Activated CD8-positive, alpha-beta T cell treated with anti-CD3 and anti-CD28 coated beads for 36 hours (primary cell): ENCODE measurements around the gene FAM78B. TPM values are rescaled to one million over a fixed set of nuclear protein-coding genes. Genes with fewer than 3 reads are reported as not detected.

Experiments used
- ATAC-seq: fragments of 200-7000 bp; cut with Tn5 transposase; one replicate; pipeline ENCODE4 v1.10.0; 2021; ENCODE audit warnings: mild to moderate bottlenecking, moderate library complexity
- CTCF ChIA-PET: fragments of 350-600 bp; sonication (Branson Sonifier 250); formaldehyde crosslinking; loops from one replicate; lab custom pipeline; 2021; ENCODE audit warnings: antibody characterized with exemption; lab: Charles Lee
- POLR2A ChIA-PET: fragments of 350-600 bp; sonication (Branson Sonifier 250); formaldehyde crosslinking; loops from one replicate; lab custom pipeline; 2021; ENCODE audit warnings: antibody characterized with exemption; lab: Charles Lee
- DNase-seq: peaks from one replicate; pipeline ENCODE4 v3.0.0-alpha.2; 2020
- H3K27ac Mint-ChIP-seq: one replicate; pipeline ENCODE4 v1.8.0; 2021; ENCODE audit warnings: mild to moderate bottlenecking, mixed read lengths
- H3K27me3 Mint-ChIP-seq: one replicate; pipeline ENCODE4 v1.8.0; 2021; ENCODE audit warnings: mixed read lengths
- H3K36me3 Mint-ChIP-seq: one replicate; pipeline ENCODE4 v1.8.0; 2021; ENCODE audit warnings: low read depth, mixed read lengths
- H3K4me1 Mint-ChIP-seq: one replicate; pipeline ENCODE4 v1.8.0; 2021; ENCODE audit warnings: low read depth, mixed read lengths
- H3K4me3 Mint-ChIP-seq: one replicate; pipeline ENCODE4 v1.8.0; 2021; ENCODE audit warnings: mild to moderate bottlenecking, moderate library complexity, mixed read lengths
- H3K9me3 Mint-ChIP-seq: one replicate; pipeline ENCODE4 v1.8.0; 2021; ENCODE audit warnings: mixed read lengths
- intact Hi-C: fragments of 100-400 bp; cut with micrococcal nuclease; formaldehyde crosslinking; loops from one replicate; pipeline ENCODE4 v1.10.0; 2022
- total RNA-seq, 2 experiments: library from RNA; stranded (reverse); gene quantifications; one replicate each; pipeline ENCODE4 v1.2.3, GENCODE V29; 2021
- TF ChIP-seq, protein P1 (sequence below): fragments of 200-600 bp; IDR thresholded peaks from one replicate; pipeline ENCODE4 v1.8.0; 2022; ENCODE audit warnings: antibody characterized with exemption, mild to moderate bottlenecking

Gene FAM78B
- total RNA-seq, 2 experiments from 2014 or later, result 0.20 TPM; not detected in 1

GRCh38 chr1:166136222-166136621 lies 30.6 kb downstream of the FAM78B start:
- ChIA-PET POLR2A (no interaction called here), CTCF (no interaction called here)
- DNase-seq (no peak), ATAC-seq (no peak)
- TF ChIP-seq, protein P1, sequence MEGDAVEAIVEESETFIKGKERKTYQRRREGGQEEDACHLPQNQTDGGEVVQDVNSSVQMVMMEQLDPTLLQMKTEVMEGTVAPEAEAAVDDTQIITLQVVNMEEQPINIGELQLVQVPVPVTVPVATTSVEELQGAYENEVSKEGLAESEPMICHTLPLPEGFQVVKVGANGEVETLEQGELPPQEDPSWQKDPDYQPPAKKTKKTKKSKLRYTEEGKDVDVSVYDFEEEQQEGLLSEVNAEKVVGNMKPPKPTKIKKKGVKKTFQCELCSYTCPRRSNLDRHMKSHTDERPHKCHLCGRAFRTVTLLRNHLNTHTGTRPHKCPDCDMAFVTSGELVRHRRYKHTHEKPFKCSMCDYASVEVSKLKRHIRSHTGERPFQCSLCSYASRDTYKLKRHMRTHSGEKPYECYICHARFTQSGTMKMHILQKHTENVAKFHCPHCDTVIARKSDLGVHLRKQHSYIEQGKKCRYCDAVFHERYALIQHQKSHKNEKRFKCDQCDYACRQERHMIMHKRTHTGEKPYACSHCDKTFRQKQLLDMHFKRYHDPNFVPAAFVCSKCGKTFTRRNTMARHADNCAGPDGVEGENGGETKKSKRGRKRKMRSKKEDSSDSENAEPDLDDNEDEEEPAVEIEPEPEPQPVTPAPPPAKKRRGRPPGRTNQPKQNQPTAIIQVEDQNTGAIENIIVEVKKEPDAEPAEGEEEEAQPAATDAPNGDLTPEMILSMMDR, result no peak
- H3K4me3 Mint-ChIP-seq, result no peak overlapping the region
- H3K36me3 Mint-ChIP-seq, result no peaks in the 10 kb centered on the region
- intact Hi-C loops, result no loop called here
- no peaks in the 10 kb centered on the region for H3K4me1 Mint-ChIP-seq
- no peak overlapping the region for H3K27ac Mint-ChIP-seq
- H3K27me3 Mint-ChIP-seq, result peaks cover 4% of the 10 kb centered on the region
- no peaks in the 10 kb centered on the region for H3K9me3 Mint-ChIP-seq

- CTCF ChIA-PET, result no interaction called here
- DNase-seq, result no peak
These were observed 32.9 kb downstream of the FAM78B start for GRCh38 chr1:166133857-166134256.

DNA sequence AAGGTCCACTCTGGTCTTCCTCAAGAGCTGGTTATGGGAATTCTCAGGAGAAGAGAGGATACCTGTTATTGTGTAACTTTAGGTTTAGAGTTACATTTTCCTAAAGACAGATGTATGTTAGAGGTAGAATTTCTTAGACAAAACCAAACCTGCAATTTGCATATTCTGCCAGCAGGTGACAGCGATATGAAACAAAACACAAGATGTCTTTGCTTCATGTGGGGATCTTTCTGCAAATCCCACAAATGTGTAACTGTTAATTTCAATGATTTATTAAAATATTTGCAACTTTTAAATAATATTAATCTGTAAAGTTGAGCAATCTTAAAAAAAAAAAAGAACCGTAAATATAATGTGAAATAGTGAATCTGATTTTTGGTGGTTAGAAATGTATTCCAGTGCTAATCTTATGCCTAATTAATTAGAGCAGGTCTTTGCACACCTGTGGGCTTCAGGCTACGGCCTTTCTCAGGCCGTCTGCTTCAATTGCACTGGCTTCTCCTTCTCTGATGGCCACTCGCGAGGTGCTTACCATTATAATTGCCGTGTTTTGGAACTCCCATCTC lies 33.4 kb downstream of the FAM78B start:
- ATAC-seq (no peak), DNase-seq (peak; percentile 20)
- Mint-ChIP-seq H3K36me3 (no peaks in the 10 kb centered on the region), H3K27ac (no peak overlapping the region), H3K27me3 (no peaks in the 10 kb centered on the region), H3K4me1 (no peaks in the 10 kb centered on the region), H3K4me3 (no peak overlapping the region), H3K9me3 (no peaks in the 10 kb centered on the region)
- POLR2A ChIA-PET, result no interaction called here
- intact Hi-C loops, result no loop called here
- TF ChIP-seq, protein P1, result peak; percentile 17
- CTCF ChIA-PET, result interaction anchor here (0.7 to 2.1 kb wide), 2 partner anchors 9 to 346 kb away, joined by 3 to 10 read pairs; no protein-coding TSS in a partner anchor

More at GRCh38 chr1:166133857-166134256, 32.9 kb downstream of the FAM78B start:
- H3K4me1 Mint-ChIP-seq, result no peaks in the 10 kb centered on the region
- TF ChIP-seq, protein P1, result no peak
- intact Hi-C loops, result no loop called here
- H3K4me3 Mint-ChIP-seq, result no peak overlapping the region
- no peaks in the 10 kb centered on the region for H3K36me3 Mint-ChIP-seq
- no peaks in the 10 kb centered on the region for H3K9me3 Mint-ChIP-seq
- ATAC-seq, result no peak
- H3K27ac Mint-ChIP-seq, result no peak overlapping the region
- no peaks in the 10 kb centered on the region for H3K27me3 Mint-ChIP-seq
- POLR2A ChIA-PET, result no interaction called here

DNA sequence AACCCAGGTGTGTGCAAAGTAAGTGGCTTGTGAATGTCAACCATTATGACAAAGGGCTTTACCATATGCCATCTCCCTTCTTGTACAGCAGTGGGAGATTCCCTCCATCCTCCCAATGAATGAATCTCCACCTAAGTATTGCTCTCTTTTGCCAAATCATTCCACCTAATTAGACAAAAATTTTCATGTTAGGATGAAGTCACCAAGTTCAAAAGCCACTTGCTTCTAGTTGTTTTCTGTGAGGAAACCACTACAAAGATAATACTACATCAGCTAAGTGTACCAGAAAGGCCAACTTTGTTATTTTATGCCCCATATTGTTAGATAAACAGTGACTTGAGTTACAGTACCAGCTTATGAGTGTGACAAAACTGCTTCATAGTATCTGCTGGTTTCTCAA lies 34.3 kb downstream of the FAM78B start:
- CTCF ChIA-PET, result interaction anchor here (0.6 to 2.1 kb wide), 3 partner anchors 8 to 577 kb away, joined by 3 to 10 read pairs (median 3); no protein-coding TSS in a partner anchor
- POLR2A ChIA-PET, result no interaction called here

DNA sequence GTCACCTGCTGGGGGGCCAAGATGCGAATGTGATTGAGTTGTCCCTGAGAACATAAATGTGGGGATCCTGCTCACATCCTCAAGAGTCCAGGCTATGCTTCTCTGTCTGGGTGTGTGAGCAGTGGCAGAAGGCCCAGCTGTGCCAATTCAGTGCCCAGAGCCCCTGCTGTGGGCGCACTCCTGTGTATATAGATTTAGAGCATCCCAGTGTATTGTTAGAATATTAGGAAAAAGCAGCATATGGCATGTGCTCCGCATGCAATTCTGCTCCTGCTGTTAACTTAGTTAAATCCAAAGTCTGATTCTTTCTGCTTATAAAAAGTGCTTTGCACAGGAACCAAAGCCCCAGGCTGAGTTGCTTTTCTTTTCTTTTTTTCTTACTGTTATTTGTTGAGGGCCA lies 37.8 kb downstream of the FAM78B start:
- TF ChIP-seq, protein P1, result no peak
- Mint-ChIP-seq H3K4me3 (no peak overlapping the region), H3K36me3 (no peaks in the 10 kb centered on the region), H3K4me1 (no peaks in the 10 kb centered on the region), H3K9me3 (no peaks in the 10 kb centered on the region), H3K27me3 (no peaks in the 10 kb centered on the region), H3K27ac (no peak overlapping the region)
- ChIA-PET POLR2A (no interaction called here), CTCF (no interaction called here)
- DNase-seq (no peak), ATAC-seq (no peak)
- intact Hi-C loops, result no loop called here

More for the DNA sequence above, 34.3 kb downstream of the FAM78B start:
- DNase-seq (no peak), ATAC-seq (no peak)
- H3K36me3 Mint-ChIP-seq, result no peaks in the 10 kb centered on the region
- H3K4me3 Mint-ChIP-seq, result no peak overlapping the region
- no peaks in the 10 kb centered on the region for H3K4me1 Mint-ChIP-seq
- TF ChIP-seq, protein P1, result no peak
- no peaks in the 10 kb centered on the region for H3K27me3 Mint-ChIP-seq
- intact Hi-C loops, result no loop called here
- no peak overlapping the region for H3K27ac Mint-ChIP-seq
- no peaks in the 10 kb centered on the region for H3K9me3 Mint-ChIP-seq
